ENCODE results near the gene SLC25A21.

SLC25A21 gene

DNA sequence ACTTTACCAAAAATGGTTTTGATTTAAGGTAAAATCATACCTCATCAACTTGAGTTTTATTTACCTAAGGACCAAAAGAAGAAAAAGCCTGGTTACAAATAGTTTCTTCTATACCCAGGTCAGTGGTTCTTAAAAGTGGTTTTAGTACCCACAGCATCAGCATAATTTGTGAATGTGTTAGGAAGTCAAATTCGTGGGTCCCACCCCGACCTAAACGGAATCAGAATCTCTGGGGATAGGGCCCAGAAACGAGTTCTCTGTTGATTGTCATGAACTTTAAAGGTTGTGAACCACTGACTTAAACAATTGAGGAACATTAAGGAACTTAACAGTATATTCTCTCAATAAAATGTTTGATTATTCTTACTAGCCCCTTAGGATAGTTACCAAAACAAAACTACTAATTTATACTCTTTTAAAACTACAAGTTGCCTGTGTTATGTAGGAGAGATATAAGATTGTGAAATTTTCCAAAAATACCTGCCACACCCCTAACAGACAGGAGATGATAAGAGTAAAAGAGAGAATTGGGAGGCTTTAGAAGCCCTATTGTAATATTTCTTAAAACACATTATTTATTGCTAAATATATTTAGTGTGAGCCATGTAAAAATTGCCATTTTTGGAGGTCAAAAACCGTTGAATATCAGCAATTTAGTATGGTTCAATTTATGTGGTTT, 669 bp upstream of the SLC25A21 start:
- Histone ChIP-seq H3K27ac (ENCODE audit: insufficient read depth in 1 of 2, low read depth in 1 of 2, low read length in 2 of 2, poor library complexity in 1 of 2, severe bottlenecking in 2 of 2) (peak overlapping the region in 1 of 2 experiments; percentile 67), H3K4me1 (ENCODE audit: control extremely low read depth in 1 of 4, control insufficient read depth in 4 of 4, insufficient read depth in 4 of 4, low read length in 3 of 4) (peaks cover 0 to 16% (median 8%) of the 10 kb centered on the region in 4 experiments), H3K4me3 (ENCODE audit: control insufficient read depth in 1 of 7, extremely low read depth in 1 of 7, insufficient read depth in 4 of 7, low read depth in 2 of 7, low read length in 6 of 7) (peak overlapping the region in 5 of 7 experiments; percentile 69 to 78 (median 76)), H3K27me3 (replicated peaks in 2 of 5; ENCODE audit: control insufficient read depth in 4 of 5, insufficient read depth in 5 of 5, low read length in 4 of 5) (peaks cover 0 to 11% (median 4%) of the 10 kb centered on the region in 5 experiments), H3K36me3 (ENCODE audit: control insufficient read depth in 4 of 4, insufficient read depth in 4 of 4, low read length in 3 of 4) (no peaks in the 10 kb centered on the region), H3K9me3 (ENCODE audit: control extremely low read depth in 1 of 5, control insufficient read depth in 4 of 5, insufficient read depth in 2 of 5, low read depth in 1 of 5, low read length in 4 of 5) (no peaks in the 10 kb centered on the region)
- POLR2A ChIA-PET = no interaction called here
- WGBS (ENCODE audit: insufficient coverage) = no CpG with 5 or more reads among the region's 5 CpGs
- peak in 1 of 3 donors; percentile 4 for DNase-seq
- CTCF ChIA-PET = no interaction called here

DNA sequence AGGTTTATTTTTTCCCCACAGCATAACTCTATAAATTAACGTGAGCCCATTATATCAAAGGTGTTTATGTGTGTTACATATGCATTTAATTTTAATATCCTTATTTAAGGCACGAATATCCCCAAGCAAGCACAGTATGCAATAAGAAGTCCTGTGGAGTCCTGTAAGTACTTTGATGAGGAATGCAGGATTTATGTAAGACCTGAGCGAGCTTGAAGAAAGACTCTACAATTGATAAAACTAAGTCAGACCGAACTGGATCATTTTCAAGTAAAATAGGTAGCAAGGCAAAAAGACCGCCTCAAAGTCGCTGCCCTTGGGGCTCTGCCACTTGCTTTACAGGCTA, 755 bp downstream of the SLC25A21 start:
- POLR2A ChIA-PET = no interaction called here
- Histone ChIP-seq H3K27ac (ENCODE audit: insufficient read depth in 1 of 2, low read depth in 1 of 2, low read length in 2 of 2, poor library complexity in 1 of 2, severe bottlenecking in 2 of 2) (peak overlapping the region in 1 of 2 experiments; percentile 67), H3K9me3 (ENCODE audit: control extremely low read depth in 1 of 5, control insufficient read depth in 4 of 5, insufficient read depth in 2 of 5, low read depth in 1 of 5, low read length in 4 of 5) (no peaks in the 10 kb centered on the region), H3K4me3 (ENCODE audit: control insufficient read depth in 1 of 7, extremely low read depth in 1 of 7, insufficient read depth in 4 of 7, low read depth in 2 of 7, low read length in 6 of 7) (peak overlapping the region; percentile 52 to 78 (median 71)), H3K27me3 (replicated peaks in 2 of 5; ENCODE audit: control insufficient read depth in 4 of 5, insufficient read depth in 5 of 5, low read length in 4 of 5) (peaks cover 0 to 11% (median 4%) of the 10 kb centered on the region in 5 experiments), H3K4me1 (ENCODE audit: control extremely low read depth in 1 of 4, control insufficient read depth in 4 of 4, insufficient read depth in 4 of 4, low read length in 3 of 4) (peaks cover 0 to 16% (median 8%) of the 10 kb centered on the region in 4 experiments), H3K36me3 (ENCODE audit: control insufficient read depth in 4 of 4, insufficient read depth in 4 of 4, low read length in 3 of 4) (no peaks in the 10 kb centered on the region)
- DNase-seq = no peak
- WGBS (ENCODE audit: insufficient coverage) = 3% methylated on average over 3 of the region's 6 CpGs
- CTCF ChIA-PET = no interaction called here

DNA sequence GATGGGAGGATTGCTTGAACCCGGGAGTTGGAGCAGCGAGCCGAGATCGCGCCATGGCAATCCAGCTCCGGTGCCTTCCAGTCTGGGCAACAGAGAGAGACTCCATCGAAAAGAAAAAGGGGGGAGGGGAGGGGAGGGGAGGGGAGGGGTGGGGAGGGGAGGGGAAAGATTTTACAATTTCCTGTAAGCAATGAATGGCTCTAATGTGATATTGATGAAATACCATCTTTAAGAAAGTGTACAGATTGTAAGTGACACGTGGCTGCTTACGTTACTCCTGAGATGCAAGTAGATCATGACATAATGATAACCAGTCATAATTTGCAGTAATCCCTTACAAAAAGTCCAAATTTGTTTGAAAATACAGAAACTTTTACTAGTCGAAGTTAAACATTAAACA, 1.4 kb downstream of the SLC25A21 start:
- H3K27me3 ChIP-seq (replicated peaks in 2 of 5; ENCODE audit: control insufficient read depth in 4 of 5, insufficient read depth in 5 of 5, low read length in 4 of 5) = peaks cover 0 to 11% (median 4%) of the 10 kb centered on the region in 5 experiments
- WGBS (ENCODE audit: insufficient coverage) = 100% methylated on average over 2 of the region's 10 CpGs
- CTCF ChIA-PET = interaction anchor here (0.6 kb wide), 2 partner anchors 22 to 1083 kb away, joined by 3 to 4 read pairs; no protein-coding TSS in a partner anchor

DNA sequence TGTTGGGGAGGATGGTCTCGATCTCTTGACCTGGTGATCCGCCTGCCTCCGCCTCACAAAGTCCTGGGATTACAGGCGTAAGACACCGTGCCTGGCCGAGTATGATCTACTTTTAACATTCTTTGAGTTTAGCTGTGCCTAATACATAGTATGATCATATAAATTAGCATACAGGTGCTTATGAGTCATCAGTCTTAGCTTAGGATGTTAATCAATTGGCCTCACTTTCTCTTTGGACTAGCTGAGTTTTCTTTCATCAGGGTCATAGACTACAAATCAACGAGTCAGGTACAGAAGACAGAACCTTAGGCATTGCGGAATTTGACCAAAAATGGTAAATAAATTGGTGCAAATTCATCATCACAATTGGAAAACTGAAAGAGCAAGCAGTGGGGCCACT, 2.2 kb downstream of the SLC25A21 start:
- Histone ChIP-seq H3K4me1 (ENCODE audit: control extremely low read depth in 1 of 4, control insufficient read depth in 4 of 4, insufficient read depth in 4 of 4, low read length in 3 of 4) (peaks cover 0 to 16% (median 8%) of the 10 kb centered on the region in 4 experiments), H3K9me3 (ENCODE audit: control extremely low read depth in 1 of 5, control insufficient read depth in 4 of 5, insufficient read depth in 2 of 5, low read depth in 1 of 5, low read length in 4 of 5) (no peaks in the 10 kb centered on the region), H3K4me3 (ENCODE audit: control insufficient read depth in 1 of 7, extremely low read depth in 1 of 7, insufficient read depth in 4 of 7, low read depth in 2 of 7, low read length in 6 of 7) (no peak overlapping the region), H3K27me3 (replicated peaks in 2 of 5; ENCODE audit: control insufficient read depth in 4 of 5, insufficient read depth in 5 of 5, low read length in 4 of 5) (peaks cover 0 to 14% (median 6%) of the 10 kb centered on the region in 5 experiments), H3K36me3 (ENCODE audit: control insufficient read depth in 4 of 4, insufficient read depth in 4 of 4, low read length in 3 of 4) (no peaks in the 10 kb centered on the region), H3K27ac (ENCODE audit: insufficient read depth in 1 of 2, low read depth in 1 of 2, low read length in 2 of 2, poor library complexity in 1 of 2, severe bottlenecking in 2 of 2) (no peak overlapping the region)
- 95% methylated on average over 2 of the region's 8 CpGs for WGBS (ENCODE audit: insufficient coverage)
- POLR2A ChIA-PET = no interaction called here
- DNase-seq = no peak
- CTCF ChIA-PET = no interaction called here

More for the DNA sequence above, 1.4 kb downstream of the SLC25A21 start:
- Histone ChIP-seq H3K27ac (ENCODE audit: insufficient read depth in 1 of 2, low read depth in 1 of 2, low read length in 2 of 2, poor library complexity in 1 of 2, severe bottlenecking in 2 of 2) (no peak overlapping the region), H3K9me3 (ENCODE audit: control extremely low read depth in 1 of 5, control insufficient read depth in 4 of 5, insufficient read depth in 2 of 5, low read depth in 1 of 5, low read length in 4 of 5) (no peaks in the 10 kb centered on the region), H3K4me1 (ENCODE audit: control extremely low read depth in 1 of 4, control insufficient read depth in 4 of 4, insufficient read depth in 4 of 4, low read length in 3 of 4) (peaks cover 0 to 16% (median 8%) of the 10 kb centered on the region in 4 experiments), H3K4me3 (ENCODE audit: control insufficient read depth in 1 of 7, extremely low read depth in 1 of 7, insufficient read depth in 4 of 7, low read depth in 2 of 7, low read length in 6 of 7) (no peak overlapping the region), H3K36me3 (ENCODE audit: control insufficient read depth in 4 of 4, insufficient read depth in 4 of 4, low read length in 3 of 4) (no peaks in the 10 kb centered on the region)
- no peak for DNase-seq
- POLR2A ChIA-PET = no interaction called here

DNA sequence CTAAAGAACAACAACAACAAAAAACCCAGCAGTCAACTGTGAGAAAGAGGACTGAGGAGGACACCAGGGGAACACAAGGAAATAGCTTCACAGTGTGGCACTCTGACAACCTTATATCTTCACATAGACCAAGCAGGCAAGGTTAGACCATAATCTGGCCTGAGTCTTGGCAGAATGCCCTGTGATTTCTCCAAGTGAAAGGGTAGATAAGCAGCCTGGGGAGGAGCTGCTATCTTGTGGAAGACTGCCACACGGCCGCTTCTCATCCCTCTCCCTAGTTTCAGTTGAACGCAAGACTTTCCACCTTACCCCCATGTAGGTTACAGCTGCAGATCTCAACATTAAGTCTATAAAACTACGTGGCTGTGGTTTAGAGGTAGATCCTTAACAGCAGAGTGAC, 3.7 kb downstream of the SLC25A21 start:
- ChIA-PET CTCF (interaction anchor here (1.1 kb wide), 1 partner anchor 19 kb away, joined by 4 read pairs; no protein-coding TSS in a partner anchor), POLR2A (interaction anchor here (0.5 kb wide), 1 partner anchor 66 kb away, joined by 4 read pairs; no protein-coding TSS in a partner anchor)
- 86% methylated on average over 1 of the region's 4 CpGs for WGBS (ENCODE audit: insufficient coverage)

DNA sequence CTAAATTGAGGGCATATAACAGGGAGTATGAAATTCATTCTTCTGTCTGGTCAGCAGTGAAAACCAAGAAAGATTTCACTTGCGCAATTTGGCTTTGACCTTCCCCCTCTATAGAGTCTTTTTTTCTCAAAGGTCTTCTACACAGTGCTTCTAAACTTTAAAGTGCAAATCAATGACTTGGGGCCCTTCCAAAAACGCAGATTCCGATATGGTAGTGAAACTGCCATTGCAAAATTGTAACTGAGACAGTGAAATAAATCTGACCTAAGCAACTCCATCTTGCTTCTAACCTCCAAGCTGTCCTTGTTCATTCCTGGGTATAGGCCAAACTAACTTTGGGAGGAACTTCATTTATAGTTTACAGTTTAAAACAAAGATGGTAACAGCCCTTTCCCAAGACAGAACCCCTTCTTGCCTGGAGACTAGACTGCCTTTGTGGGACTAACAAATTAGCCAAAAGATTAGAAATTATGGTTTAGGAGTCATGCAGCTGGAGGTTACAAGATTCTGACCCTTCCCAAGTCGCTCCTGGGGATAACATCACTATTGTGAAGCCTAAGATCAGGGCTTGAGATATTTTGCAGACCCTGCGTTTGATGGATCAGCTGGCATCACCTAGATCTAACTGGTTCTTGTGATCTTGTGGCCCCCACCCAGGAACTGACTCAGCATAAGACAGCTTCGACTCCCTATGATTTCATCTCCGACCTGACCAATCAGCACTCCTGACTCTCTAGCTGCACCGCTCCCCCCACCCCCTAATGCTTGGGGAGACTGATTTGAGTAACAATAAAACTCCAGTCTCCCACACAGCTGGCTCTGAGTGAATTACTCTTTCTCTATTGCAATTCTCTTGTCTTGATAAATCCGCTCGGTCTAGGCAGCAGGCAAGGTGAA, 5.0 kb downstream of the SLC25A21 start:
- H3K27me3 ChIP-seq (replicated peaks in 2 of 5; ENCODE audit: control insufficient read depth in 4 of 5, insufficient read depth in 5 of 5, low read length in 4 of 5) = peaks cover 0 to 8% (median 4%) of the 10 kb centered on the region in 5 experiments
- peaks cover 0 to 10% (median 6%) of the 10 kb centered on the region in 4 experiments for H3K4me1 ChIP-seq (ENCODE audit: control extremely low read depth in 1 of 4, control insufficient read depth in 4 of 4, insufficient read depth in 4 of 4, low read length in 3 of 4)
- H3K27ac ChIP-seq (ENCODE audit: insufficient read depth in 1 of 2, low read depth in 1 of 2, low read length in 2 of 2, poor library complexity in 1 of 2, severe bottlenecking in 2 of 2) = no peak overlapping the region
- POLR2A ChIA-PET = no interaction called here
- WGBS (ENCODE audit: insufficient coverage) = 92% methylated on average over 10 of the region's 10 CpGs
- H3K4me3 ChIP-seq (ENCODE audit: control insufficient read depth in 1 of 7, extremely low read depth in 1 of 7, insufficient read depth in 4 of 7, low read depth in 2 of 7, low read length in 6 of 7) = no peak overlapping the region
- H3K9me3 ChIP-seq (ENCODE audit: control extremely low read depth in 1 of 5, control insufficient read depth in 4 of 5, insufficient read depth in 2 of 5, low read depth in 1 of 5, low read length in 4 of 5) = no peaks in the 10 kb centered on the region
- DNase-seq = no peak
- H3K36me3 ChIP-seq (ENCODE audit: control insufficient read depth in 4 of 4, insufficient read depth in 4 of 4, low read length in 3 of 4) = no peaks in the 10 kb centered on the region
- CTCF ChIA-PET = interaction anchor here (1.1 to 2.6 kb wide), 3 partner anchors 14 to 18 kb away, joined by 4 to 9 read pairs (median 5); no protein-coding TSS in a partner anchor

More for the DNA sequence above, 3.7 kb downstream of the SLC25A21 start:
- no peaks in the 10 kb centered on the region for H3K36me3 ChIP-seq (ENCODE audit: control insufficient read depth in 4 of 4, insufficient read depth in 4 of 4, low read length in 3 of 4)
- peaks cover 0 to 16% (median 8%) of the 10 kb centered on the region in 4 experiments for H3K4me1 ChIP-seq (ENCODE audit: control extremely low read depth in 1 of 4, control insufficient read depth in 4 of 4, insufficient read depth in 4 of 4, low read length in 3 of 4)
- no peak overlapping the region for H3K27ac ChIP-seq (ENCODE audit: insufficient read depth in 1 of 2, low read depth in 1 of 2, low read length in 2 of 2, poor library complexity in 1 of 2, severe bottlenecking in 2 of 2)
- no peaks in the 10 kb centered on the region for H3K9me3 ChIP-seq (ENCODE audit: control extremely low read depth in 1 of 5, control insufficient read depth in 4 of 5, insufficient read depth in 2 of 5, low read depth in 1 of 5, low read length in 4 of 5)
- DNase-seq = peak in 2 of 3 donors; percentile 15 to 43
- H3K27me3 ChIP-seq (replicated peaks in 2 of 5; ENCODE audit: control insufficient read depth in 4 of 5, insufficient read depth in 5 of 5, low read length in 4 of 5) = peaks cover 0 to 14% (median 6%) of the 10 kb centered on the region in 5 experiments
- H3K4me3 ChIP-seq (ENCODE audit: control insufficient read depth in 1 of 7, extremely low read depth in 1 of 7, insufficient read depth in 4 of 7, low read depth in 2 of 7, low read length in 6 of 7) = no peak overlapping the region

Measured in common myeloid progenitor, CD34-positive (primary cell).